HG02678 (cell line): Measurements from ENCODE around the gene RBM28.

Experiments
- ATAC-seq: cut with Tn5 transposase; IDR thresholded peaks from one replicate; pipeline ENCODE4 v1.9.1; 2021; ENCODE audit warnings: mild to moderate bottlenecking, moderate library complexity; ENCODE audit not compliant: unreplicated experiment

Gene RBM28

GRCh38 chr7:128351296-128352152, 7.8 kb upstream of the RBM28 start:
- no peak for ATAC-seq

- ATAC-seq: no peak
Observed at GRCh38 chr7:128350708-128351295, 7.1 kb upstream of the RBM28 start.

- no peak for ATAC-seq
Observed at GRCh38 chr7:128349466-128349825, 5.7 kb upstream of the RBM28 start.

- no peak for ATAC-seq
Observed at GRCh38 chr7:128347647-128348097, 4.0 kb upstream of the RBM28 start.

- ATAC-seq: no peak
Observed at GRCh38 chr7:128344431-128344774, 695 bp upstream of the RBM28 start.

GRCh38 chr7:128341733-128342132, 2.0 kb downstream of the RBM28 start:
- no peak for ATAC-seq

GRCh38 chr7:128335730-128336129, 8.0 kb downstream of the RBM28 start:
- no peak for ATAC-seq

GRCh38 chr7:128324368-128324680, 19.4 kb downstream of the RBM28 start:
- no peak for ATAC-seq

GRCh38 chr7:128323459-128324367, 20.0 kb downstream of the RBM28 start:
- no peak for ATAC-seq

GRCh38 chr7:128323040-128323439, 20.7 kb downstream of the RBM28 start:
- ATAC-seq: no peak

- peak; percentile 41 for ATAC-seq
Observed at GRCh38 chr7:128322040-128322643, 21.6 kb downstream of the RBM28 start.

- ATAC-seq: no peak
Observed at GRCh38 chr7:128321044-128321422, 22.7 kb downstream of the RBM28 start.

- no peak for ATAC-seq
Observed at GRCh38 chr7:128318691-128319090, 25.0 kb downstream of the RBM28 start.

GRCh38 chr7:128311013-128311412, 32.7 kb downstream of the RBM28 start:
- ATAC-seq: no peak

GRCh38 chr7:128310499-128310898, 33.2 kb downstream of the RBM28 start:
- no peak for ATAC-seq

- ATAC-seq: no peak
Observed at GRCh38 chr7:128309976-128310375, 33.7 kb downstream of the RBM28 start.

GRCh38 chr7:128309124-128309523, 34.6 kb downstream of the RBM28 start:
- ATAC-seq: no peak

GRCh38 chr7:128307061-128307460, 36.6 kb downstream of the RBM28 start:
- ATAC-seq: no peak

GRCh38 chr7:128304212-128304611, 39.5 kb downstream of the RBM28 start:
- ATAC-seq: no peak

- ATAC-seq: no peak
Observed at GRCh38 chr7:128303643-128304042, 40.1 kb downstream of the RBM28 start.

GRCh38 chr7:128303133-128303532, 40.6 kb downstream of the RBM28 start:
- ATAC-seq: no peak
